ENCODE data around the gene GLS. TPM values are rescaled to one million over a fixed set of nuclear protein-coding genes. Genes with fewer than 3 reads are reported as not detected.

GLS gene
- total RNA-seq, 2 donors from 2014 or later, result 47.2 to 99.3 TPM

DNA sequence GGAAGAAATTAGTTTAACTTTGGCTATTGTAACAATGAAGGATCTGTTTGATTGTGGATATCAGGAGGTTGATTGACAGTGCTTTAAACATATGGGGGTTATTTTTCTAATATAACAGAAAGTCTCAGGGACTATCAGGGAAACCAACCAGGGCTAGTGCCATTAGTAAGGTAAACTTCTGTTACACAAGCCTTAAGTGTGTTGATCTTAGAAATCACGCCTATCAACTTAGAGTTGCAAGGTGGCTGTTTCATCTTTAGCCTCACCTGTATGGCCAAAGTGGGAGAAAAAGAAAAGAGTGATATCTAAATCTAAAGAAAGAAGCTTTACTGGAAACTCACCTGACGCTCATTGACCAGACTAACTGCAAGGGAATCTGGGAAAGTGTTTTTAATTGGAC lies 62.1 kb downstream of the GLS start:
- Histone ChIP-seq H3K4me1 (ENCODE audit: control insufficient read depth, insufficient read depth, low read length) (peaks cover 6% of the 10 kb centered on the region), H3K27me3 (ENCODE audit: control insufficient read depth, insufficient read depth, low read length, poor library complexity, severe bottlenecking) (no peaks in the 10 kb centered on the region), H3K9me3 (ENCODE audit: control insufficient read depth, low read length) (no peaks in the 10 kb centered on the region), H3K36me3 (ENCODE audit: control insufficient read depth, insufficient read depth, low read length) (no peaks in the 10 kb centered on the region), H3K4me3 (ENCODE audit: low read length) (no peak overlapping the region), H3K27ac (ENCODE audit: low read depth, low read length) (no peak overlapping the region), H3K9ac (ENCODE audit: extremely low read depth, low read length, poor library complexity, severe bottlenecking) (no peak overlapping the region)
- H3K9me3 Mint-ChIP-seq, result no peaks in the 10 kb centered on the region
- H3K27me3 Mint-ChIP-seq (ENCODE audit: insufficient read depth), result no peaks in the 10 kb centered on the region
- peaks cover 9% of the 10 kb centered on the region for H3K4me1 Mint-ChIP-seq
- no peak overlapping the region for H3K27ac Mint-ChIP-seq
- TF ChIP-seq, protein P1, sequence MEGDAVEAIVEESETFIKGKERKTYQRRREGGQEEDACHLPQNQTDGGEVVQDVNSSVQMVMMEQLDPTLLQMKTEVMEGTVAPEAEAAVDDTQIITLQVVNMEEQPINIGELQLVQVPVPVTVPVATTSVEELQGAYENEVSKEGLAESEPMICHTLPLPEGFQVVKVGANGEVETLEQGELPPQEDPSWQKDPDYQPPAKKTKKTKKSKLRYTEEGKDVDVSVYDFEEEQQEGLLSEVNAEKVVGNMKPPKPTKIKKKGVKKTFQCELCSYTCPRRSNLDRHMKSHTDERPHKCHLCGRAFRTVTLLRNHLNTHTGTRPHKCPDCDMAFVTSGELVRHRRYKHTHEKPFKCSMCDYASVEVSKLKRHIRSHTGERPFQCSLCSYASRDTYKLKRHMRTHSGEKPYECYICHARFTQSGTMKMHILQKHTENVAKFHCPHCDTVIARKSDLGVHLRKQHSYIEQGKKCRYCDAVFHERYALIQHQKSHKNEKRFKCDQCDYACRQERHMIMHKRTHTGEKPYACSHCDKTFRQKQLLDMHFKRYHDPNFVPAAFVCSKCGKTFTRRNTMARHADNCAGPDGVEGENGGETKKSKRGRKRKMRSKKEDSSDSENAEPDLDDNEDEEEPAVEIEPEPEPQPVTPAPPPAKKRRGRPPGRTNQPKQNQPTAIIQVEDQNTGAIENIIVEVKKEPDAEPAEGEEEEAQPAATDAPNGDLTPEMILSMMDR (conservative IDR thresholded peaks at IDR 0.05), result no peak
- no peak for DNase-seq
- H3K4me3 Mint-ChIP-seq, result no peak overlapping the region
- H3K36me3 Mint-ChIP-seq (ENCODE audit: low read depth), result no peaks in the 10 kb centered on the region
- 90 to 93% methylated on average over 2 of the region's 2 CpGs for WGBS, 2 experiments (ENCODE audit: insufficient coverage in 1 of 2, insufficient read length in 1 of 2)

DNA sequence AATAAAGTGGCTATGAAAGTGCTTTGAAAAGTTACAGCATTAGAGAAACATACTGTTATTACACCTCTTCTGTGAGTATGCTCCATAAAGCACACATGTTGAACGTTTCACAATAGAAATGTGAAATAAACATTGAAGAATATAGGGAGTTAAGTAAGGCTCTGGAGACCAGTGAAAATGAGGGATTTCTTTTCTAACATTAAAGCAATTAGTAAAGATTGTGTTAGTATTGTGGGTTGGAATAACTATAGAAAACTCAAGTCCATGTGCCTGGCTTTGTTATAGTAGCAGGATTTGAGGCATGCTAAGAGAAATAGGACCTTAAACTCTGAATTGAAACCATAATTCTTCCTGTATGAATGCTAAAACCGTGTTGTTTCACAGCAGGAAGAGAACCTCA lies 63.1 kb downstream of the GLS start:
- TF ChIP-seq, protein P1 (conservative IDR thresholded peaks at IDR 0.05), result no peak
- no peak overlapping the region for H3K4me3 ChIP-seq (ENCODE audit: low read length)
- no peak for DNase-seq
- H3K9ac ChIP-seq (ENCODE audit: extremely low read depth, low read length, poor library complexity, severe bottlenecking), result no peak overlapping the region
- Mint-ChIP-seq H3K36me3 (ENCODE audit: low read depth) (no peaks in the 10 kb centered on the region), H3K4me1 (peaks cover 9% of the 10 kb centered on the region), H3K9me3 (no peaks in the 10 kb centered on the region), H3K4me3 (no peak overlapping the region), H3K27ac (no peak overlapping the region), H3K27me3 (ENCODE audit: insufficient read depth) (no peaks in the 10 kb centered on the region)
- peaks cover 6% of the 10 kb centered on the region for H3K4me1 ChIP-seq (ENCODE audit: control insufficient read depth, insufficient read depth, low read length)
- H3K9me3 ChIP-seq (ENCODE audit: control insufficient read depth, low read length), result no peaks in the 10 kb centered on the region
- no peaks in the 10 kb centered on the region for H3K36me3 ChIP-seq (ENCODE audit: control insufficient read depth, insufficient read depth, low read length)
- H3K27ac ChIP-seq (ENCODE audit: low read depth, low read length), result no peak overlapping the region
- no peaks in the 10 kb centered on the region for H3K27me3 ChIP-seq (ENCODE audit: control insufficient read depth, insufficient read depth, low read length, poor library complexity, severe bottlenecking)
- 94% methylated on average over 2 of the region's 2 CpGs; no CpG with 5 or more reads in 1 of the 2 experiments for WGBS, 2 experiments (ENCODE audit: insufficient coverage in 1 of 2, insufficient read length in 1 of 2)

DNA sequence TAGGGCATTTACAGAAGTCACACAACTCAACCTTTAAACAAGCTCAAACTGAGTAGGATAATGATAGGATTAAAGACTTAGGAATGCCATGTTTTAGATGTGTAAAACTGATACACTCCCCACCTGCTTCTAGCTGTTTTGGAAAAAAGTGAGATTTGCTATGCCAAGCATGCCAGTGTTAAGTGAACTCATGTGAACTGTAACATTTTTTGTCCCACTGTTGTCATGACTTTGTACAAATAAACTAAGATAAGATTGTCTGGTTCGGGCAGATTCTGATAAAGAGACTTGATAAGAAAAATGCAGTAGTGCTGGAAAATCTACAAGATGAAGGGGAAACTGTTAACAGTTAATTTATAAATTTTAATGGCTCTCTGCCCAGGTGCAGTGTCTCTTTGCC lies 66.5 kb downstream of the GLS start:
- Mint-ChIP-seq H3K27me3 (ENCODE audit: insufficient read depth) (no peaks in the 10 kb centered on the region), H3K9me3 (no peaks in the 10 kb centered on the region), H3K27ac (no peak overlapping the region), H3K36me3 (ENCODE audit: low read depth) (no peaks in the 10 kb centered on the region), H3K4me1 (peaks cover 9% of the 10 kb centered on the region), H3K4me3 (no peak overlapping the region)
- Histone ChIP-seq H3K4me3 (ENCODE audit: low read length) (no peak overlapping the region), H3K9me3 (ENCODE audit: control insufficient read depth, low read length) (no peaks in the 10 kb centered on the region), H3K27ac (ENCODE audit: low read depth, low read length) (no peak overlapping the region), H3K27me3 (ENCODE audit: control insufficient read depth, insufficient read depth, low read length, poor library complexity, severe bottlenecking) (no peaks in the 10 kb centered on the region), H3K36me3 (ENCODE audit: control insufficient read depth, insufficient read depth, low read length) (no peaks in the 10 kb centered on the region), H3K9ac (ENCODE audit: extremely low read depth, low read length, poor library complexity, severe bottlenecking) (no peak overlapping the region), H3K4me1 (ENCODE audit: control insufficient read depth, insufficient read depth, low read length) (peaks cover 6% of the 10 kb centered on the region)
- 61% methylated on average over 1 of the region's 1 CpG; no CpG with 5 or more reads in 1 of the 2 experiments for WGBS, 2 experiments (ENCODE audit: insufficient coverage in 1 of 2, insufficient read length in 1 of 2)
- TF ChIP-seq, protein P1 (conservative IDR thresholded peaks at IDR 0.05), result no peak
- no peak for DNase-seq

Data from endodermal cell (in vitro differentiated cells).